K562 (cell line): ENCODE measurements around the gene OR4E2. TPM values are rescaled to one million over a fixed set of nuclear protein-coding genes. Genes with fewer than 3 reads are reported as not detected.

Source experiments
- ATAC-seq: fragments of 200-7000 bp; cut with Tn5 transposase; 3 replicates; pipeline ENCODE4 v1.9.1; 2020; ENCODE audit warnings: moderate library complexity
- BruUV-seq: library from RNA; stranded (reverse); fragments of 400-500 nt; replicated peaks from 2 replicates; lab custom pipeline; 2021; lab: Mats Ljungman, UMichigan
- CTCF ChIA-PET: fragments of 300-600 bp; formaldehyde crosslinking; extraction: SDS; loops from one replicate; lab custom pipeline; 2021; ENCODE audit warnings: low intra/inter-chr PET ratio; lab: Yijun Ruan, JAX
- POLR2A ChIA-PET: fragments of 300-600, 350-650 bp; sonication (Branson Sonifier 250); formaldehyde crosslinking; extraction: SDS; loops from one replicate; lab custom pipeline; 2021; ENCODE audit warnings: antibody characterized with exemption, inconsistent platforms; lab: Yijun Ruan, JAX
- DNase-seq, 4 experiments: peaks; one replicate each; pipeline versions ENCODE4 v3.0.0 to v3.0.0-alpha.2; 2011 to 2018; ENCODE audit warnings: low spot score in 3 of 4, mixed read lengths in 3 of 4; ENCODE audit errors: extremely low read depth in 1 of 4
- FAIRE-seq: peaks from 2 replicates; lab custom pipeline; 2011; peaks lifted over from hg19 to GRCh38; lab: Jason Lieb, UNC
- H2AFZ ChIP-seq: 2 replicates; pipeline ENCODE4 v1.6.0; 2011; ENCODE audit warnings: low read depth, low read length, control low read depth, inconsistent platforms
- H3K27ac ChIP-seq: fragments of 200-600 bp; 3 replicates; pipeline ENCODE4 v1.8.0; 2011; ENCODE audit warnings: low read depth, mild to moderate bottlenecking, control low read depth, inconsistent platforms, low read length, moderate library complexity, mixed read lengths; ENCODE audit errors: extremely low read depth
- H3K27me3 ChIP-seq, 2 experiments: fragments of 300-600 bp in 1 of 2; 2 replicates in 1 of 2; 3 replicates in 1 of 2; pipeline versions ENCODE4 v1.6.0 to v1.8.0; 2011; ENCODE audit warnings: inconsistent platforms in 2 of 2, low read length in 2 of 2, mild to moderate bottlenecking in 1 of 2, mixed read lengths in 1 of 2, moderate library complexity in 1 of 2; ENCODE audit not compliant: control insufficient read depth in 2 of 2, insufficient read depth in 2 of 2
- H3K36me3 ChIP-seq: fragments of 300-600 bp; 3 replicates; pipeline ENCODE4 v1.8.0; 2011; ENCODE audit warnings: mild to moderate bottlenecking, low read length, inconsistent platforms; ENCODE audit not compliant: control insufficient read depth, insufficient read depth
- H3K4me1 ChIP-seq, 2 experiments: fragments of 200-600 bp in 1 of 2; replicated peaks in 1 of 2; 2 replicates in 1 of 2; 3 replicates in 1 of 2; pipeline versions ENCODE4 v1.5.1 to v1.8.0; 2011; ENCODE audit warnings: inconsistent platforms in 2 of 2, low read length in 2 of 2, mild to moderate bottlenecking in 1 of 2, mixed read lengths in 1 of 2, moderate library complexity in 1 of 2; ENCODE audit not compliant: control insufficient read depth in 2 of 2, insufficient read depth in 2 of 2
- H3K4me2 ChIP-seq: 2 replicates; pipeline ENCODE4 v1.6.1; 2011; ENCODE audit warnings: low read length, control low read depth, inconsistent platforms, mixed read lengths; ENCODE audit not compliant: insufficient read depth
- H3K4me3 ChIP-seq: fragments of 200-600 bp; sonication (generic), shearing (Covaris generic); 2 replicates; pipeline ENCODE4 v1.5.1; 2016; ENCODE audit warnings: control low read depth, inconsistent platforms
- H3K79me2 ChIP-seq: fragments of 200-600 bp; 3 replicates; pipeline ENCODE4 v1.8.0; 2011; ENCODE audit warnings: low read length, inconsistent platforms; ENCODE audit not compliant: control insufficient read depth, insufficient read depth
- H3K9ac ChIP-seq, 2 experiments: 2 replicates each; pipeline versions ENCODE4 v1.6.0 to v1.6.1; 2011; ENCODE audit warnings: low read depth in 2 of 2, low read length in 2 of 2, control low read depth in 1 of 2, inconsistent platforms in 1 of 2, mild to moderate bottlenecking in 1 of 2, mixed read lengths in 1 of 2; ENCODE audit not compliant: insufficient read depth in 1 of 2
- H3K9me1 ChIP-seq: one replicate; pipeline ENCODE4 v1.6.0; 2011; ENCODE audit warnings: inconsistent platforms, mild to moderate bottlenecking, low read length, moderate library complexity; ENCODE audit not compliant: control insufficient read depth, insufficient read depth
- H3K9me3 ChIP-seq: replicated peaks from 2 replicates; pipeline ENCODE4 v1.5.1; 2011; ENCODE audit warnings: low read depth, low read length, inconsistent platforms; ENCODE audit not compliant: control insufficient read depth, insufficient read depth
- H4K20me1 ChIP-seq: replicated peaks from 2 replicates; pipeline ENCODE4 v1.6.1; 2011; ENCODE audit warnings: low read length, inconsistent platforms, mixed read lengths; ENCODE audit not compliant: control insufficient read depth, insufficient read depth
- C11orf30 ChIP-seq: fragments of 450-650 bp; IDR thresholded peaks from 2 replicates; pipeline ENCODE4 v1.6.1; 2016; ENCODE audit warnings: low read depth, mild to moderate bottlenecking
- HCFC1 ChIP-seq: IDR thresholded peaks from 2 replicates; pipeline ENCODE4 v1.6.1; 2012; ENCODE audit warnings: low read depth, low read length, improper control_type of control experiment
- SMAD3 ChIP-seq: fragments of 450-650 bp; formaldehyde crosslinking; conservative IDR thresholded peaks from 2 replicates; pipeline ENCODE4 v1.4.0; 2020; ENCODE audit warnings: mild to moderate bottlenecking
- WGBS: fragments of 100-300 bp; shearing (Covaris generic); methylation state at CpG from one replicate; pipeline ENCODE4 v1.1.6; 2016; ENCODE audit warnings: low coverage, mixed read lengths; ENCODE audit not compliant: insufficient coverage; ENCODE audit errors: missing lambda C conversion rate; 5-methylcytosine and 5-hydroxymethylcytosine counted together
- in situ Hi-C: fragments of 300-500 bp; cut with MboI; formaldehyde crosslinking; loops from 4 replicates; pipeline ENCODE4 v1.15.0; 2018; ENCODE audit warnings: inconsistent platforms, mixed read lengths
- intact Hi-C: fragments of 100-400 bp; cut with micrococcal nuclease; formaldehyde crosslinking; loops from 2 replicates; pipeline ENCODE4 v1.14.2; 2022
- polyA plus RNA-seq, 8 experiments: library from polyadenylated mRNA; depleted of rRNA in 4 of 8; stranded (reverse) in 5 of 8; unstranded in 3 of 8; fragments of >200 nt; fragmentation: Nextera tagmentation in 2 of 8; fragmentation: Illumina TruSeq in 1 of 8; extraction: Ambion mirVana in 2 of 8; extraction: Trizol in 1 of 8; gene quantifications; 2 replicates each; pipeline versions ENCODE4 v1.2.1 to v1.2.3, GENCODE V29; 2011 to 2014; ENCODE audit warnings: inconsistent platforms in 1 of 8, missing spikeins in 1 of 8
- total RNA-seq, 7 experiments: library from RNA; depleted of rRNA in 6 of 7; stranded (reverse); fragments of >200 nt in 6 of 7; fragmentation: Illumina TruSeq in 2 of 7; extraction: Trizol in 2 of 7; gene quantifications; 2 replicates each; pipeline versions ENCODE4 v1.2.1 to v1.2.3, GENCODE V29; 2011 to 2021; ENCODE audit warnings: low replicate concordance in 1 of 7
- TF ChIP-seq, protein P1 (sequence below): fragments of 250-450 bp; sonication (Bioruptor Pico); IDR thresholded peaks from 2 replicates; pipeline ENCODE4 v1.8.0; 2022; ENCODE audit warnings: inconsistent platforms
- TF ChIP-seq, protein P2 (sequence below): sonication (generic); formaldehyde crosslinking; IDR thresholded peaks from 2 replicates; pipeline ENCODE4 v1.8.0; 2022; ENCODE audit warnings: mild to moderate bottlenecking, low read depth, missing genetic modification reagents

Gene OR4E2
- total and polyA plus RNA-seq, 9 of the 15 experiments (the other 6 are each of a cell fraction or from before 2014, with no cell fraction given) = not detected

DNA sequence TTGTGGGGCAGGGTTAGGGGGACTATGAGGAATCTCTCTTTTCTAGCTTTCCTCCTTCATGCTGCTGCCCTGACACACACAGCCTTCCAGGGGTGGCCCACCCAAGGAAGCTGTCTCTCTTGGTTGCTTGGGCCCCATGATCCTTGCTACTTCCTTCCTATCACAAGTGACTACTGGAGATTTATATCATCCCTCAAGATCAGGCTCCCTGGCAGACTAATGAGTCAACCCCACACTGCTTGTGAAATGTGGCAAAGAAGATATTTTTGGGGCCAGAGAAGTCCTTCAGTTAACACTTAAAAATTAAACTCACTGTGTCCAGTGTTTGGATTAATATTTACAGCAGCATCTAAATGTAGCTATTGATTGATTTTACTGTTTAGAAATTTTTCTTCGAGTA lies 18.5 kb downstream of the OR4E2 start:
- CTCF ChIA-PET = no interaction called here
- H2AFZ ChIP-seq = no peak overlapping the region
- H3K4me2 ChIP-seq = no peak overlapping the region
- in situ Hi-C loops = no loop called here
- H3K9me3 ChIP-seq = no peaks in the 10 kb centered on the region
- ATAC-seq = no peak
- no peak for FAIRE-seq
- H3K9me1 ChIP-seq = no peaks in the 10 kb centered on the region
- H4K20me1 ChIP-seq = no peaks in the 10 kb centered on the region
- DNase-seq = no peak
- no TSS peak for BruUV-seq
- no peaks in the 10 kb centered on the region for H3K36me3 ChIP-seq
- peaks cover 0 to 10% of the 10 kb centered on the region in 2 experiments; a peak in 2 of 5 replicates for H3K27me3 ChIP-seq
- 0% methylated on average over 1 of the region's 1 CpG for WGBS
- TF ChIP-seq SMAD3 (CRISPR knock-in tag) (no peak), C11orf30 (no peak), HCFC1 (no peak)
- TF ChIP-seq, protein P1, sequence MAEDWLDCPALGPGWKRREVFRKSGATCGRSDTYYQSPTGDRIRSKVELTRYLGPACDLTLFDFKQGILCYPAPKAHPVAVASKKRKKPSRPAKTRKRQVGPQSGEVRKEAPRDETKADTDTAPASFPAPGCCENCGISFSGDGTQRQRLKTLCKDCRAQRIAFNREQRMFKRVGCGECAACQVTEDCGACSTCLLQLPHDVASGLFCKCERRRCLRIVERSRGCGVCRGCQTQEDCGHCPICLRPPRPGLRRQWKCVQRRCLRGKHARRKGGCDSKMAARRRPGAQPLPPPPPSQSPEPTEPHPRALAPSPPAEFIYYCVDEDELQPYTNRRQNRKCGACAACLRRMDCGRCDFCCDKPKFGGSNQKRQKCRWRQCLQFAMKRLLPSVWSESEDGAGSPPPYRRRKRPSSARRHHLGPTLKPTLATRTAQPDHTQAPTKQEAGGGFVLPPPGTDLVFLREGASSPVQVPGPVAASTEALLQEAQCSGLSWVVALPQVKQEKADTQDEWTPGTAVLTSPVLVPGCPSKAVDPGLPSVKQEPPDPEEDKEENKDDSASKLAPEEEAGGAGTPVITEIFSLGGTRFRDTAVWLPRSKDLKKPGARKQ (CRISPR knock-in tag) = no peak
- TF ChIP-seq, protein P2, sequence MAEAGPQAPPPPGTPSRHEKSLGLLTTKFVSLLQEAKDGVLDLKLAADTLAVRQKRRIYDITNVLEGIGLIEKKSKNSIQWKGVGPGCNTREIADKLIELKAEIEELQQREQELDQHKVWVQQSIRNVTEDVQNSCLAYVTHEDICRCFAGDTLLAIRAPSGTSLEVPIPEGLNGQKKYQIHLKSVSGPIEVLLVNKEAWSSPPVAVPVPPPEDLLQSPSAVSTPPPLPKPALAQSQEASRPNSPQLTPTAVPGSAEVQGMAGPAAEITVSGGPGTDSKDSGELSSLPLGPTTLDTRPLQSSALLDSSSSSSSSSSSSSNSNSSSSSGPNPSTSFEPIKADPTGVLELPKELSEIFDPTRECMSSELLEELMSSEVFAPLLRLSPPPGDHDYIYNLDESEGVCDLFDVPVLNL (CRISPR knock-in tag) = no peak
- TF ChIP-seq, all 486 proteins: peak for 0
- POLR2A ChIA-PET = no interaction called here
- no peak overlapping the region for H3K4me3 ChIP-seq
- no peaks in the 10 kb centered on the region for H3K4me1 ChIP-seq
- no peak overlapping the region for H3K27ac ChIP-seq
- no peaks in the 10 kb centered on the region for H3K79me2 ChIP-seq
- H3K9ac ChIP-seq = no peak overlapping the region; a peak in 1 of 4 replicates
- intact Hi-C loops = no loop called here
